ENCODE data around the gene AHDC1. TPM values are rescaled to one million over a fixed set of nuclear protein-coding genes. Genes with fewer than 3 reads are reported as not detected.
A peak's percentile ranks its signal among the peaks of the same experiment; 100 is the strongest.

AHDC1 gene
- total and polyA plus RNA-seq, 9 of the 15 experiments (the other 6 are each of a cell fraction or from before 2014, with no cell fraction given), result 0.21 to 36.4 (median 4.7) TPM

GRCh38 chr1:27623327-27624212, 19.6 kb upstream of the AHDC1 start (continued):
- no peak for TF ChIP-seq UBTF (IDR thresholded peaks at IDR 0.05; ENCODE audit: borderline replicate concordance in 1 of 2, low read depth in 2 of 2, low read length in 2 of 2)

GRCh38 chr1:27622828-27623227, 18.9 kb upstream of the AHDC1 start:
- DNase-seq (ENCODE audit: extremely low read depth in 1 of 4, low spot score in 3 of 4) (no peak), ATAC-seq (no peak), FAIRE-seq (no peak)
- in situ Hi-C loops (cut with MboI) (loop anchor here (25.0 kb wide), 1 partner anchor 511 kb away; no protein-coding TSS in a partner anchor), intact Hi-C loops (cut with micrococcal nuclease) (no loop called here)
- Histone ChIP-seq H3K36me3 (ENCODE audit: control insufficient read depth, insufficient read depth, low read length) (no peaks in the 10 kb centered on the region), H3K27ac (ENCODE audit: extremely low read depth, low read depth, low read length) (no peak overlapping the region), H3K9ac (ENCODE audit: insufficient read depth in 1 of 2, low read depth in 2 of 2, low read length in 2 of 2) (peak overlapping the region in 1 of 2 experiments; percentile 14; a peak in 1 of 4 replicates), H3K9me1 (ENCODE audit: control insufficient read depth, insufficient read depth, low read length) (no peaks in the 10 kb centered on the region), H3K27me3 (ENCODE audit: control insufficient read depth in 2 of 2, insufficient read depth in 2 of 2, low read length in 2 of 2) (peaks cover 0 to 11% of the 10 kb centered on the region in 2 experiments; a peak in 2 of 5 replicates), H3K4me3 (no peak overlapping the region), H3K9me3 (replicated peaks; ENCODE audit: control insufficient read depth, insufficient read depth, low read depth, low read length) (no peaks in the 10 kb centered on the region), H3K4me1 (replicated peaks in 1 of 2; ENCODE audit: control insufficient read depth in 2 of 2, insufficient read depth in 2 of 2, low read length in 2 of 2) (peaks cover 12 to 13% of the 10 kb centered on the region in 2 experiments), H3K79me2 (ENCODE audit: control insufficient read depth, insufficient read depth, low read length) (no peaks in the 10 kb centered on the region), H3K4me2 (ENCODE audit: insufficient read depth, low read length) (no peak overlapping the region), H2AFZ (ENCODE audit: low read depth, low read length) (no peak overlapping the region), H4K20me1 (replicated peaks; ENCODE audit: control insufficient read depth, insufficient read depth, low read length) (0 out of 2 replicates have a peak, but pooled peaks cover 3% of the 10 kb centered on the region)
- peak; percentile 53 for TF ChIP-seq ATF3 (IDR thresholded peaks at IDR 0.05)
- no peak for TF ChIP-seq ATF3 (CRISPR knock-in tag; conservative IDR thresholded peaks at IDR 0.05)
- TF ChIP-seq BHLHE40 (IDR thresholded peaks at IDR 0.05; ENCODE audit: low read length), result no peak
- ChIA-PET CTCF (ENCODE audit: low intra/inter-chr PET ratio) (interaction anchor here (0.7 kb wide), 1 partner anchor 10 kb away, joined by 4 read pairs; no protein-coding TSS in a partner anchor), POLR2A (interaction anchor here (0.6 to 2.2 kb wide), 6 partner anchors 8 to 116 kb away, joined by 3 to 7 read pairs (median 3); no protein-coding TSS in a partner anchor)
- WGBS (ENCODE audit: insufficient coverage, low coverage, missing lambda C conversion rate), result 27% methylated on average over 4 of the region's 4 CpGs
- BruUV-seq (replicated peaks), result no TSS peak

Measured in K562 (cell line).